ENCODE data around the gene UGT1A9. TPM values are rescaled to one million over a fixed set of nuclear protein-coding genes. Genes with fewer than 3 reads are reported as not detected.

Gene UGT1A9
- total and polyA plus RNA-seq, 10 of the 15 experiments (the other 5 are each of a cell fraction or from before 2014, with no cell fraction given), result 0.07 TPM; not detected in 9

DNA sequence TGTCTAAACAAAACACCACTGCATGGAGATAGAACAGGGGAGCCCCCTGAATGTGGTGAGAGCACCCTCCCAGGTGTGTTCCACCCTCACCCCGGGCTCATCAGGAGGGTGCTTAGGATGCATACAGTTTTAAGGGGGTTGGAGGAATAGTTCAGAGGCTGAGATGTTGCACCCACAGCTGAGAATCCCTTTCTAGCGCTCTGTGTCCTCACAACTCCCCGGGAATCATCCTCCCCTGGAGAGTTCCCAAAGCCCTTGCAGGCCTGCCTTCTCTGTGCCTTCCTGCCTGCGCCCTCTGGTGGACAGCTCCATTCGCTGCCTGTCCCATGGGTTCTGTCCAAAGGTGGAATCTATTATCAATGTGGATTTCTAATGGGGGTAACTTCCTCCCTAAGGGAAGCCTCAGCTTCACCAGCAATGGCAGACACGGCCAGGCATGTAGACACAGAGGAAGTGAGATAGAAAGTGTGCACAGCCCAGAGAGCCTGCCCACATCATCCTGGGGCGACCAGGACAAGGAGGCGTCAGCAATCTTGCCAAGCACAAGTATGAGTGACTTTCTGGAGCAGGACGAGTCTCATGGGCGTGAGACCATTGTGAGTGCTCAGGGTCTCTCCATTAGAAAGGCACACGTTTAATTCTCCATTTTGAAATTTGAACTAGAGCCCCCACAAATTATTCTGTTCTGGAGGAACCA is 39.8 kb downstream of the UGT1A9 start:
- Histone ChIP-seq H3K4me1 (ENCODE audit: control insufficient read depth, insufficient read depth, low read length) (no peaks in the 10 kb centered on the region), H3K79me2 (ENCODE audit: control insufficient read depth, insufficient read depth, low read length) (no peaks in the 10 kb centered on the region), H3K9me3 (replicated peaks; ENCODE audit: control insufficient read depth, insufficient read depth, low read length) (no peaks in the 10 kb centered on the region; the same call in 1 of the 3 replicates), H4K20me1 (ENCODE audit: control insufficient read depth, insufficient read depth) (no peaks in the 10 kb centered on the region), H3K36me3 (ENCODE audit: control insufficient read depth in 2 of 2, insufficient read depth in 2 of 2, low read length in 1 of 2) (no peaks in the 10 kb centered on the region), H3K4me3 (no peak overlapping the region), H3K9ac (ENCODE audit: control insufficient read depth, insufficient read depth, low read length) (no peak overlapping the region), H2AFZ (ENCODE audit: control insufficient read depth, low read depth, low read length) (no peak overlapping the region), H3K27me3 (replicated peaks in 1 of 2; ENCODE audit: control insufficient read depth in 2 of 2, insufficient read depth in 2 of 2, low read length in 1 of 2) (peaks cover 0 to 4% of the 10 kb centered on the region in 2 experiments; a peak in 1 of 4 replicates), H3K4me2 (ENCODE audit: control insufficient read depth, insufficient read depth) (no peak overlapping the region), H3K27ac (ENCODE audit: control insufficient read depth, insufficient read depth) (no peak overlapping the region)
- intact Hi-C loops (cut with micrococcal nuclease; ENCODE audit: unreplicated experiment), result loop anchor here (1.0 to 10.0 kb wide), 3 partner anchors 227 to 307 kb away; no protein-coding TSS in a partner anchor
- FAIRE-seq (peak; percentile 81), DNase-seq (ENCODE audit: low read depth, low spot score) (peak; percentile 1), ATAC-seq (peak; percentile 96)
- ChIA-PET RAD21 (ENCODE audit: unreplicated experiment) (interaction anchor here (0.6 to 1.6 kb wide), 4 partner anchors 20 to 307 kb away, joined by 3 to 4 read pairs (median 4); no protein-coding TSS in a partner anchor), SMC1A (ENCODE audit: uncharacterized antibody, unreplicated experiment) (interaction anchor here (2.2 kb wide), 1 partner anchor 306 kb away, joined by 10 read pairs; no protein-coding TSS in a partner anchor), CTCF (interaction anchor here (0.5 to 2.0 kb wide), 16 partner anchors 16 to 1540 kb away, joined by 3 to 10 read pairs (median 3); no protein-coding TSS in a partner anchor), POLR2A (no interaction called here)
- BruUV-seq (replicated peaks), result no TSS peak
- whole genome bisulfite sequencing (ENCODE audit: insufficient coverage, insufficient replicate concordance, low lambda C conversion rate, missing lambda C conversion rate), result 12% methylated on average over 11 of the region's 11 CpGs
- in situ Hi-C loops (cut with MboI), result no loop called here
- TF ChIP-seq ZNF207 (IDR thresholded peaks at IDR 0.05; ENCODE audit: borderline replicate concordance) (no peak), TCF12 (IDR thresholded peaks at IDR 0.05; ENCODE audit: low read depth, low read length) (no peak), MEF2B (IDR thresholded peaks at IDR 0.05; ENCODE audit: partially characterized antibody, poor library complexity, severe bottlenecking) (no peak), YY1 (IDR thresholded peaks at IDR 0.05; ENCODE audit: low read depth, low read length) (peak; percentile 51; the same call in 1 of the 2 replicates), CREB1 (IDR thresholded peaks at IDR 0.05; ENCODE audit: low read depth) (no peak), ESRRA (IDR thresholded peaks at IDR 0.05; ENCODE audit: low read length) (no peak), ZNF622 (IDR thresholded peaks at IDR 0.05) (no peak), BCL11A (IDR thresholded peaks at IDR 0.05; ENCODE audit: low read depth, low read length) (no peak), RAD21 (IDR thresholded peaks at IDR 0.05; ENCODE audit: insufficient read depth, low read depth, low read length) (peak; percentile 83), SMC3 (IDR thresholded peaks at IDR 0.05; ENCODE audit: borderline replicate concordance, low read length) (peak; percentile 76)
- TF ChIP-seq, protein P1, sequence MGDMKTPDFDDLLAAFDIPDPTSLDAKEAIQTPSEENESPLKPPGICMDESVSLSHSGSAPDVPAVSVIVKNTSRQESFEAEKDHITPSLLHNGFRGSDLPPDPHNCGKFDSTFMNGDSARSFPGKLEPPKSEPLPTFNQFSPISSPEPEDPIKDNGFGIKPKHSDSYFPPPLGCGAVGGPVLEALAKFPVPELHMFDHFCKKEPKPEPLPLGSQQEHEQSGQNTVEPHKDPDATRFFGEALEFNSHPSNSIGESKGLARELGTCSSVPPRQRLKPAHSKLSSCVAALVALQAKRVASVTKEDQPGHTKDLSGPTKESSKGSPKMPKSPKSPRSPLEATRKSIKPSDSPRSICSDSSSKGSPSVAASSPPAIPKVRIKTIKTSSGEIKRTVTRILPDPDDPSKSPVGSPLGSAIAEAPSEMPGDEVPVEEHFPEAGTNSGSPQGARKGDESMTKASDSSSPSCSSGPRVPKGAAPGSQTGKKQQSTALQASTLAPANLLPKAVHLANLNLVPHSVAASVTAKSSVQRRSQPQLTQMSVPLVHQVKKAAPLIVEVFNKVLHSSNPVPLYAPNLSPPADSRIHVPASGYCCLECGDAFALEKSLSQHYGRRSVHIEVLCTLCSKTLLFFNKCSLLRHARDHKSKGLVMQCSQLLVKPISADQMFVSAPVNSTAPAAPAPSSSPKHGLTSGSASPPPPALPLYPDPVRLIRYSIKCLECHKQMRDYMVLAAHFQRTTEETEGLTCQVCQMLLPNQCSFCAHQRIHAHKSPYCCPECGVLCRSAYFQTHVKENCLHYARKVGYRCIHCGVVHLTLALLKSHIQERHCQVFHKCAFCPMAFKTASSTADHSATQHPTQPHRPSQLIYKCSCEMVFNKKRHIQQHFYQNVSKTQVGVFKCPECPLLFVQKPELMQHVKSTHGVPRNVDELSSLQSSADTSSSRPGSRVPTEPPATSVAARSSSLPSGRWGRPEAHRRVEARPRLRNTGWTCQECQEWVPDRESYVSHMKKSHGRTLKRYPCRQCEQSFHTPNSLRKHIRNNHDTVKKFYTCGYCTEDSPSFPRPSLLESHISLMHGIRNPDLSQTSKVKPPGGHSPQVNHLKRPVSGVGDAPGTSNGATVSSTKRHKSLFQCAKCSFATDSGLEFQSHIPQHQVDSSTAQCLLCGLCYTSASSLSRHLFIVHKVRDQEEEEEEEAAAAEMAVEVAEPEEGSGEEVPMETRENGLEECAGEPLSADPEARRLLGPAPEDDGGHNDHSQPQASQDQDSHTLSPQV (IDR thresholded peaks at IDR 0.05), result no peak
- TF ChIP-seq, protein P2, sequence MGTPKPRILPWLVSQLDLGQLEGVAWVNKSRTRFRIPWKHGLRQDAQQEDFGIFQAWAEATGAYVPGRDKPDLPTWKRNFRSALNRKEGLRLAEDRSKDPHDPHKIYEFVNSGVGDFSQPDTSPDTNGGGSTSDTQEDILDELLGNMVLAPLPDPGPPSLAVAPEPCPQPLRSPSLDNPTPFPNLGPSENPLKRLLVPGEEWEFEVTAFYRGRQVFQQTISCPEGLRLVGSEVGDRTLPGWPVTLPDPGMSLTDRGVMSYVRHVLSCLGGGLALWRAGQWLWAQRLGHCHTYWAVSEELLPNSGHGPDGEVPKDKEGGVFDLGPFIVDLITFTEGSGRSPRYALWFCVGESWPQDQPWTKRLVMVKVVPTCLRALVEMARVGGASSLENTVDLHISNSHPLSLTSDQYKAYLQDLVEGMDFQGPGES (IDR thresholded peaks at IDR 0.05), result no peak
- TF ChIP-seq, protein P3, sequence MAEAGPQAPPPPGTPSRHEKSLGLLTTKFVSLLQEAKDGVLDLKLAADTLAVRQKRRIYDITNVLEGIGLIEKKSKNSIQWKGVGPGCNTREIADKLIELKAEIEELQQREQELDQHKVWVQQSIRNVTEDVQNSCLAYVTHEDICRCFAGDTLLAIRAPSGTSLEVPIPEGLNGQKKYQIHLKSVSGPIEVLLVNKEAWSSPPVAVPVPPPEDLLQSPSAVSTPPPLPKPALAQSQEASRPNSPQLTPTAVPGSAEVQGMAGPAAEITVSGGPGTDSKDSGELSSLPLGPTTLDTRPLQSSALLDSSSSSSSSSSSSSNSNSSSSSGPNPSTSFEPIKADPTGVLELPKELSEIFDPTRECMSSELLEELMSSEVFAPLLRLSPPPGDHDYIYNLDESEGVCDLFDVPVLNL (IDR thresholded peaks at IDR 0.05; ENCODE audit: low read depth, low read length), result no peak
- TF ChIP-seq, protein P4, sequence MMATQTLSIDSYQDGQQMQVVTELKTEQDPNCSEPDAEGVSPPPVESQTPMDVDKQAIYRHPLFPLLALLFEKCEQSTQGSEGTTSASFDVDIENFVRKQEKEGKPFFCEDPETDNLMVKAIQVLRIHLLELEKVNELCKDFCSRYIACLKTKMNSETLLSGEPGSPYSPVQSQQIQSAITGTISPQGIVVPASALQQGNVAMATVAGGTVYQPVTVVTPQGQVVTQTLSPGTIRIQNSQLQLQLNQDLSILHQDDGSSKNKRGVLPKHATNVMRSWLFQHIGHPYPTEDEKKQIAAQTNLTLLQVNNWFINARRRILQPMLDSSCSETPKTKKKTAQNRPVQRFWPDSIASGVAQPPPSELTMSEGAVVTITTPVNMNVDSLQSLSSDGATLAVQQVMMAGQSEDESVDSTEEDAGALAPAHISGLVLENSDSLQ (IDR thresholded peaks at IDR 0.05), result no peak
